ENCODE data around the gene SLC16A3. TPM values are rescaled to one million over a fixed set of nuclear protein-coding genes. Genes with fewer than 3 reads are reported as not detected.

The SLC16A3 gene
- total and polyA plus RNA-seq, 4 donors: 1.1 to 10.5 (median 8.8) TPM

DNA sequence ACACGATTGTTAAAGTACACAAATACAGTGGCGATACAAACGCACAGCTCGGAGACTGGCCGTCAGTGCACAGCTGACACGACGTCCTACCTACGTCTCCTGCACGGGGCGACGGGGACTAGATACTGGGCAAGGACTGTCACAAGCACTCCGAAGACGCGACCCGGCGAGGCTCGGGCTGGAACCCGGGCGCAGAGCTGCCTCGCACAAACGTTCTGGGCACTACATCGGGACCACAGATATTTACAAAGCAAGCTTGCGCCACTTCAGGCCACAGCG is 13.8 kb downstream of the SLC16A3 start (continued):
- TF ChIP-seq, protein P1, sequence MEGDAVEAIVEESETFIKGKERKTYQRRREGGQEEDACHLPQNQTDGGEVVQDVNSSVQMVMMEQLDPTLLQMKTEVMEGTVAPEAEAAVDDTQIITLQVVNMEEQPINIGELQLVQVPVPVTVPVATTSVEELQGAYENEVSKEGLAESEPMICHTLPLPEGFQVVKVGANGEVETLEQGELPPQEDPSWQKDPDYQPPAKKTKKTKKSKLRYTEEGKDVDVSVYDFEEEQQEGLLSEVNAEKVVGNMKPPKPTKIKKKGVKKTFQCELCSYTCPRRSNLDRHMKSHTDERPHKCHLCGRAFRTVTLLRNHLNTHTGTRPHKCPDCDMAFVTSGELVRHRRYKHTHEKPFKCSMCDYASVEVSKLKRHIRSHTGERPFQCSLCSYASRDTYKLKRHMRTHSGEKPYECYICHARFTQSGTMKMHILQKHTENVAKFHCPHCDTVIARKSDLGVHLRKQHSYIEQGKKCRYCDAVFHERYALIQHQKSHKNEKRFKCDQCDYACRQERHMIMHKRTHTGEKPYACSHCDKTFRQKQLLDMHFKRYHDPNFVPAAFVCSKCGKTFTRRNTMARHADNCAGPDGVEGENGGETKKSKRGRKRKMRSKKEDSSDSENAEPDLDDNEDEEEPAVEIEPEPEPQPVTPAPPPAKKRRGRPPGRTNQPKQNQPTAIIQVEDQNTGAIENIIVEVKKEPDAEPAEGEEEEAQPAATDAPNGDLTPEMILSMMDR (IDR thresholded peaks at IDR 0.05; ENCODE audit: low read depth, low read length, missing input control): no peak
- no peak for TF ChIP-seq GABPA (IDR thresholded peaks at IDR 0.05 in 1 of 2, conservative IDR thresholded peaks at IDR 0.05 in 1 of 2)
- TF ChIP-seq, protein P2, sequence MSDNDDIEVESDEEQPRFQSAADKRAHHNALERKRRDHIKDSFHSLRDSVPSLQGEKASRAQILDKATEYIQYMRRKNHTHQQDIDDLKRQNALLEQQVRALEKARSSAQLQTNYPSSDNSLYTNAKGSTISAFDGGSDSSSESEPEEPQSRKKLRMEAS (IDR thresholded peaks at IDR 0.05): no peak
- TF ChIP-seq HNF4G (IDR thresholded peaks at IDR 0.05): no peak
- TF ChIP-seq SP1 (IDR thresholded peaks at IDR 0.05): no peak
- TF ChIP-seq, protein P3, sequence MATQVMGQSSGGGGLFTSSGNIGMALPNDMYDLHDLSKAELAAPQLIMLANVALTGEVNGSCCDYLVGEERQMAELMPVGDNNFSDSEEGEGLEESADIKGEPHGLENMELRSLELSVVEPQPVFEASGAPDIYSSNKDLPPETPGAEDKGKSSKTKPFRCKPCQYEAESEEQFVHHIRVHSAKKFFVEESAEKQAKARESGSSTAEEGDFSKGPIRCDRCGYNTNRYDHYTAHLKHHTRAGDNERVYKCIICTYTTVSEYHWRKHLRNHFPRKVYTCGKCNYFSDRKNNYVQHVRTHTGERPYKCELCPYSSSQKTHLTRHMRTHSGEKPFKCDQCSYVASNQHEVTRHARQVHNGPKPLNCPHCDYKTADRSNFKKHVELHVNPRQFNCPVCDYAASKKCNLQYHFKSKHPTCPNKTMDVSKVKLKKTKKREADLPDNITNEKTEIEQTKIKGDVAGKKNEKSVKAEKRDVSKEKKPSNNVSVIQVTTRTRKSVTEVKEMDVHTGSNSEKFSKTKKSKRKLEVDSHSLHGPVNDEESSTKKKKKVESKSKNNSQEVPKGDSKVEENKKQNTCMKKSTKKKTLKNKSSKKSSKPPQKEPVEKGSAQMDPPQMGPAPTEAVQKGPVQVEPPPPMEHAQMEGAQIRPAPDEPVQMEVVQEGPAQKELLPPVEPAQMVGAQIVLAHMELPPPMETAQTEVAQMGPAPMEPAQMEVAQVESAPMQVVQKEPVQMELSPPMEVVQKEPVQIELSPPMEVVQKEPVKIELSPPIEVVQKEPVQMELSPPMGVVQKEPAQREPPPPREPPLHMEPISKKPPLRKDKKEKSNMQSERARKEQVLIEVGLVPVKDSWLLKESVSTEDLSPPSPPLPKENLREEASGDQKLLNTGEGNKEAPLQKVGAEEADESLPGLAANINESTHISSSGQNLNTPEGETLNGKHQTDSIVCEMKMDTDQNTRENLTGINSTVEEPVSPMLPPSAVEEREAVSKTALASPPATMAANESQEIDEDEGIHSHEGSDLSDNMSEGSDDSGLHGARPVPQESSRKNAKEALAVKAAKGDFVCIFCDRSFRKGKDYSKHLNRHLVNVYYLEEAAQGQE (IDR thresholded peaks at IDR 0.05): no peak
- TF ChIP-seq, protein P4, sequence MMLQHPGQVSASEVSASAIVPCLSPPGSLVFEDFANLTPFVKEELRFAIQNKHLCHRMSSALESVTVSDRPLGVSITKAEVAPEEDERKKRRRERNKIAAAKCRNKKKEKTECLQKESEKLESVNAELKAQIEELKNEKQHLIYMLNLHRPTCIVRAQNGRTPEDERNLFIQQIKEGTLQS (IDR thresholded peaks at IDR 0.05): no peak

DNA sequence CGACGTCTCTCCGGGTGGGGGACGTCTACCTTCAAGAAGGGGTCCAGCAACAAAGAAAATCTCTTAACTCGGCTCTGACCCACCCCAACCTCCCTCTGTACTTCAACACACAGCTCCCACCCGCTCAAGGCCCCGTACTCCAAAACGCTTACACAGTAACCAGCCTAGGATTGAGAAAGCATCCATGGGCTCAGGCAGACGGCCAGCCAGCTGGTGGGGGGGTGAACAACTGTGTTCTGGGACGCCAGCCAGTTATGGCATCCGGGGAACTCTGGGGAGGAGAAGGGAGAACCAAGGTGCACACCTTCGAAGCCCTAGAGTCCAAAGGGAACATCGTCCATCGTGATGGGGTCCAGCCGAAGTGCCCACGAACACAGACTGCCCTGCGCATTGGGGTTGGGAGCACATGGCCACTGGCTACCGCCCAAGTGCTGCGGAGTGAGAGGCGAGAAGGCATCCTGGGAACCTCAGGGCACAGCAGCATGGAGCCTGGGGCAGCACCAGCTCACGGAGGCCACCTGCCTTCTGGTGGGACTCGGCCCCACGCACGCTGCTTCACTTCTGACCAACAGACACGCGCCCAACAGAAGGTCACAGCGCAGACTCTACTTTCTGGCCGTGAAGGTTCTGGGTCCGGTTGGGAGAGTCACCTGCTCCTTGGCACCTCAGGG is 14.3 kb downstream of the SLC16A3 start:
- TF ChIP-seq HNF4A (conservative IDR thresholded peaks at IDR 0.05) (peak; percentile 72 to 76), HNF4G (IDR thresholded peaks at IDR 0.05) (peak; percentile 30), EGR1 (IDR thresholded peaks at IDR 0.05; ENCODE audit: low read depth in 2 of 2) (no peak), RXRA (IDR thresholded peaks at IDR 0.05) (peak; percentile 45 to 76), YY1 (IDR thresholded peaks at IDR 0.05) (peak; percentile 52), RAD21 (IDR thresholded peaks at IDR 0.05) (peak; percentile 24 to 46), GABPA (IDR thresholded peaks at IDR 0.05 in 1 of 2, conservative IDR thresholded peaks at IDR 0.05 in 1 of 2) (no peak), SP1 (IDR thresholded peaks at IDR 0.05) (peak; percentile 55), FOXA2 (IDR thresholded peaks at IDR 0.05) (no peak)
- TF ChIP-seq, protein P1 (IDR thresholded peaks at IDR 0.05; ENCODE audit: low read depth, low read length, missing input control): no peak
- TF ChIP-seq, protein P5, sequence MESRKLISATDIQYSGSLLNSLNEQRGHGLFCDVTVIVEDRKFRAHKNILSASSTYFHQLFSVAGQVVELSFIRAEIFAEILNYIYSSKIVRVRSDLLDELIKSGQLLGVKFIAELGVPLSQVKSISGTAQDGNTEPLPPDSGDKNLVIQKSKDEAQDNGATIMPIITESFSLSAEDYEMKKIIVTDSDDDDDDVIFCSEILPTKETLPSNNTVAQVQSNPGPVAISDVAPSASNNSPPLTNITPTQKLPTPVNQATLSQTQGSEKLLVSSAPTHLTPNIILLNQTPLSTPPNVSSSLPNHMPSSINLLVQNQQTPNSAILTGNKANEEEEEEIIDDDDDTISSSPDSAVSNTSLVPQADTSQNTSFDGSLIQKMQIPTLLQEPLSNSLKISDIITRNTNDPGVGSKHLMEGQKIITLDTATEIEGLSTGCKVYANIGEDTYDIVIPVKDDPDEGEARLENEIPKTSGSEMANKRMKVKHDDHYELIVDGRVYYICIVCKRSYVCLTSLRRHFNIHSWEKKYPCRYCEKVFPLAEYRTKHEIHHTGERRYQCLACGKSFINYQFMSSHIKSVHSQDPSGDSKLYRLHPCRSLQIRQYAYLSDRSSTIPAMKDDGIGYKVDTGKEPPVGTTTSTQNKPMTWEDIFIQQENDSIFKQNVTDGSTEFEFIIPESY (IDR thresholded peaks at IDR 0.05): no peak
- H3K27me3 ChIP-seq (ENCODE audit: control insufficient read depth in 4 of 4, insufficient read depth in 4 of 4, low read length in 3 of 4): no peaks in the 10 kb centered on the region
- H3K27ac ChIP-seq (ENCODE audit: low read depth in 1 of 2, low read length in 2 of 2): peak overlapping the region; percentile 88
- 41% methylated on average over 29 of the region's 29 CpGs for WGBS
- no peak overlapping the region for H3K4me3 ChIP-seq (ENCODE audit: low read depth in 1 of 3, low read length in 3 of 3)
- peak overlapping the region in 1 of 2 donors; percentile 67 for H3K9ac ChIP-seq (ENCODE audit: low read depth in 1 of 2, low read length in 2 of 2)
- peaks cover 16 to 45% (median 31%) of the 10 kb centered on the region in 4 donors for H3K36me3 ChIP-seq (ENCODE audit: control insufficient read depth in 4 of 4, insufficient read depth in 3 of 4, low read depth in 1 of 4, low read length in 3 of 4)
- no peaks in the 10 kb centered on the region for H3K9me3 ChIP-seq (ENCODE audit: control insufficient read depth in 4 of 4, low read length in 3 of 4)
- DNase-seq (ENCODE audit: low spot score): peak; percentile 77
- H3K4me1 ChIP-seq (ENCODE audit: control insufficient read depth in 4 of 4, insufficient read depth in 4 of 4, low read length in 3 of 4): peaks cover 32 to 62% (median 47%) of the 10 kb centered on the region in 4 donors
